ENCODE data around the gene DCTPP1. TPM values are rescaled to one million over a fixed set of nuclear protein-coding genes. Genes with fewer than 3 reads are reported as not detected.
A peak's percentile ranks its signal among the peaks of the same experiment; 100 is the strongest.

The DCTPP1 gene
- total and polyA plus RNA-seq, 9 of the 15 experiments (the other 6 are each of a cell fraction or from before 2014, with no cell fraction given): 45.0 to 132 (median 80.6) TPM

GRCh38 chr16:30445408-30446202 is 15.8 kb upstream of the DCTPP1 start, which contains the start of gene SEPHS2 (continued):
- TF ChIP-seq HCFC1 (IDR thresholded peaks at IDR 0.05; ENCODE audit: low read depth, low read length): peak; percentile 28
- TF ChIP-seq ZNF592 (IDR thresholded peaks at IDR 0.05): peak; percentile 93
- TF ChIP-seq ZBTB5 (IDR thresholded peaks at IDR 0.05): no peak
- no peak for TF ChIP-seq FOXJ3 (CRISPR knock-in tag; IDR thresholded peaks at IDR 0.05)
- 0 out of 2 replicates have a peak, but pooled peaks have one; percentile 68 for TF ChIP-seq SRSF3 (IDR thresholded peaks at IDR 0.05; ENCODE audit: insufficient read depth, low read length)
- TF ChIP-seq NR4A1 (CRISPR knock-in tag; IDR thresholded peaks at IDR 0.05): no peak
- TF ChIP-seq NR4A1 (tag; IDR thresholded peaks at IDR 0.05): peak; percentile 62; the same call in 1 of the 2 replicates
- no peak for TF ChIP-seq ZNF253 (CRISPR knock-in tag; conservative IDR thresholded peaks at IDR 0.05)
- TF ChIP-seq, protein P1, sequence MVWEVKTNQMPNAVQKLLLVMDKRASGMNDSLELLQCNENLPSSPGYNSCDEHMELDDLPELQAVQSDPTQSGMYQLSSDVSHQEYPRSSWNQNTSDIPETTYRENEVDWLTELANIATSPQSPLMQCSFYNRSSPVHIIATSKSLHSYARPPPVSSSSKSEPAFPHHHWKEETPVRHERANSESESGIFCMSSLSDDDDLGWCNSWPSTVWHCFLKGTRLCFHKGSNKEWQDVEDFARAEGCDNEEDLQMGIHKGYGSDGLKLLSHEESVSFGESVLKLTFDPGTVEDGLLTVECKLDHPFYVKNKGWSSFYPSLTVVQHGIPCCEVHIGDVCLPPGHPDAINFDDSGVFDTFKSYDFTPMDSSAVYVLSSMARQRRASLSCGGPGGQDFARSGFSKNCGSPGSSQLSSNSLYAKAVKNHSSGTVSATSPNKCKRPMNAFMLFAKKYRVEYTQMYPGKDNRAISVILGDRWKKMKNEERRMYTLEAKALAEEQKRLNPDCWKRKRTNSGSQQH (CRISPR knock-in tag; IDR thresholded peaks at IDR 0.05): no peak
- TF ChIP-seq, protein P2, sequence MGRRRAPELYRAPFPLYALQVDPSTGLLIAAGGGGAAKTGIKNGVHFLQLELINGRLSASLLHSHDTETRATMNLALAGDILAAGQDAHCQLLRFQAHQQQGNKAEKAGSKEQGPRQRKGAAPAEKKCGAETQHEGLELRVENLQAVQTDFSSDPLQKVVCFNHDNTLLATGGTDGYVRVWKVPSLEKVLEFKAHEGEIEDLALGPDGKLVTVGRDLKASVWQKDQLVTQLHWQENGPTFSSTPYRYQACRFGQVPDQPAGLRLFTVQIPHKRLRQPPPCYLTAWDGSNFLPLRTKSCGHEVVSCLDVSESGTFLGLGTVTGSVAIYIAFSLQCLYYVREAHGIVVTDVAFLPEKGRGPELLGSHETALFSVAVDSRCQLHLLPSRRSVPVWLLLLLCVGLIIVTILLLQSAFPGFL (CRISPR knock-in tag; IDR thresholded peaks at IDR 0.05): no peak
- TF ChIP-seq GATA2 (CRISPR knock-in tag; IDR thresholded peaks at IDR 0.05): no peak
- TF ChIP-seq BCOR (IDR thresholded peaks at IDR 0.05): no peak
- TF ChIP-seq ZNF324 (CRISPR knock-in tag; IDR thresholded peaks at IDR 0.05): no peak
- no peak for TF ChIP-seq SMC3 (conservative IDR thresholded peaks at IDR 0.05; ENCODE audit: insufficient read depth, low read depth, low read length)
- TF ChIP-seq IRF1 (CRISPR knock-in tag; IDR thresholded peaks at IDR 0.05; ENCODE audit: borderline replicate concordance): no peak
- no peak for TF ChIP-seq KLF10 (CRISPR knock-in tag; IDR thresholded peaks at IDR 0.05)
- TF ChIP-seq ZSCAN29 (IDR thresholded peaks at IDR 0.05): 0 out of 2 replicates have a peak, but pooled peaks have one; percentile 61
- TF ChIP-seq ZNF507 (tag; conservative IDR thresholded peaks at IDR 0.05): no peak
- TF ChIP-seq EGR1 (conservative IDR thresholded peaks at IDR 0.05): peak; percentile 90
- TF ChIP-seq CTBP1 (IDR thresholded peaks at IDR 0.05; ENCODE audit: borderline replicate concordance): 0 out of 2 replicates have a peak, but pooled peaks have one; percentile 16

Measured in K562 (cell line).